ENCODE results near the gene COQ8A.

The COQ8A gene

DNA sequence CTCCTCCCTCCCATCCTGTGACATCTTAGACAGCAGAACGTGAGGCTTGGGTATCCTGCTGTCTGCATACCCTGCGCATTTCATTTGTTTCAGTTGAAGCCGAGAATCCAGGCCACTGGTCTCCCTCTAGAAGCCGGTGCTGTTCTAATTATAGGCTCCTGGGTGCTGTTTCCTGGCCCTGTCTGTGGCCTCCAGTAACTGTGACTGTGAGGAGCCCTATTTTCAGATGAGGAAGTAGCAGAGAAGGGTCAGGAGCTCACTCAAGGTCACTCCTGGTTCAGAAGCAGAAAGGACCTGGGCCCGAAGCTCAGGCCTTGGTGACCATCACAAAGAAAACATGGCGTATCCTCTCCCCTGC, 24.0 kb downstream of the COQ8A start:
- no peak overlapping the region for H3K4me3 ChIP-seq (ENCODE audit: low read depth, low read length)
- TF ChIP-seq, protein P1, sequence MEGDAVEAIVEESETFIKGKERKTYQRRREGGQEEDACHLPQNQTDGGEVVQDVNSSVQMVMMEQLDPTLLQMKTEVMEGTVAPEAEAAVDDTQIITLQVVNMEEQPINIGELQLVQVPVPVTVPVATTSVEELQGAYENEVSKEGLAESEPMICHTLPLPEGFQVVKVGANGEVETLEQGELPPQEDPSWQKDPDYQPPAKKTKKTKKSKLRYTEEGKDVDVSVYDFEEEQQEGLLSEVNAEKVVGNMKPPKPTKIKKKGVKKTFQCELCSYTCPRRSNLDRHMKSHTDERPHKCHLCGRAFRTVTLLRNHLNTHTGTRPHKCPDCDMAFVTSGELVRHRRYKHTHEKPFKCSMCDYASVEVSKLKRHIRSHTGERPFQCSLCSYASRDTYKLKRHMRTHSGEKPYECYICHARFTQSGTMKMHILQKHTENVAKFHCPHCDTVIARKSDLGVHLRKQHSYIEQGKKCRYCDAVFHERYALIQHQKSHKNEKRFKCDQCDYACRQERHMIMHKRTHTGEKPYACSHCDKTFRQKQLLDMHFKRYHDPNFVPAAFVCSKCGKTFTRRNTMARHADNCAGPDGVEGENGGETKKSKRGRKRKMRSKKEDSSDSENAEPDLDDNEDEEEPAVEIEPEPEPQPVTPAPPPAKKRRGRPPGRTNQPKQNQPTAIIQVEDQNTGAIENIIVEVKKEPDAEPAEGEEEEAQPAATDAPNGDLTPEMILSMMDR (IDR thresholded peaks at IDR 0.05; ENCODE audit: borderline replicate concordance, insufficient read depth, low read depth, low read length): no peak

DNA sequence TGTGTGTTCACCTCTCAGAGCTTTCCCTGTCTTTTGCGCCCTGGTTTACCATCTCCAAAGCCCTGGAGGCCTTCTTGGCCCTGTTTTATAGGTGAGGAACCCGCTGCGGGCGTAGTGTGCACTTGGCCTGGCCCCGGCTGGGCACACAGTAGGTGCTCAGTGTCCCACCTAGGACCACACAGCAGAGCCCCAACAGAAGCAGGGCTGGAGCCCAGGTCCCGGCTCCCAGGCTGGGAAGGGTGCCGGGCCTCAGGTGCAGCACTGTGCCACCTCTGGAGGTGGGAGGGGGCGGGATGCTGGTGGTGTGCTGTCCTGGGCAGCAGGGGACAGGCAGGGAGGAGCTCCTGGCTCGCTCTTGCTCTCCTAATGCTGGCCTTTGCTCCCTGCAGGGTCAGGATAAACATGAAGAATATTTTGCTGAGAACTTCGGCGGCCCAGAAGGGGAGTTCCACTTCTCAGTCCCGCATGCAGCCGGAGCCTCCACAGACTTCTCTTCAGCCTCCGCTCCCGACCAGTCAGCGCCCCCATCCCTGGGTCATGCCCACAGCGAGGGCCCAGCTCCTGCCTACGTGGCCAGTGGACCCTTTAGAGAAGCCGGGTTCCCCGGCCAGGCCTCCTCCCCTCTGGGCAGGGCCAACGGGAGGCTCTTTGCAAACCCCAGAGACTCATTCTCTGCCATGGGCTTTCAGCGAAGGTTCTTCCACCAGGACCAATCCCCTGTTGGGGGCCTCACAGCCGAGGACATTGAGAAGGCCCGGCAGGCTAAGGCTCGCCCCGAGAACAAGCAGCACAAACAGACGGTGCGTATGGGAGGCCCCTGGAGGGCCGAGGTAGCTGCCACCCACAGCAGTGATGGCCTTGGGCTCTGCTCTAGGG, 24.8 kb downstream of the COQ8A start:
- TF ChIP-seq, protein P1 (IDR thresholded peaks at IDR 0.05; ENCODE audit: borderline replicate concordance, insufficient read depth, low read depth, low read length): no peak
- H3K4me3 ChIP-seq (ENCODE audit: low read depth, low read length): no peak overlapping the region

DNA sequence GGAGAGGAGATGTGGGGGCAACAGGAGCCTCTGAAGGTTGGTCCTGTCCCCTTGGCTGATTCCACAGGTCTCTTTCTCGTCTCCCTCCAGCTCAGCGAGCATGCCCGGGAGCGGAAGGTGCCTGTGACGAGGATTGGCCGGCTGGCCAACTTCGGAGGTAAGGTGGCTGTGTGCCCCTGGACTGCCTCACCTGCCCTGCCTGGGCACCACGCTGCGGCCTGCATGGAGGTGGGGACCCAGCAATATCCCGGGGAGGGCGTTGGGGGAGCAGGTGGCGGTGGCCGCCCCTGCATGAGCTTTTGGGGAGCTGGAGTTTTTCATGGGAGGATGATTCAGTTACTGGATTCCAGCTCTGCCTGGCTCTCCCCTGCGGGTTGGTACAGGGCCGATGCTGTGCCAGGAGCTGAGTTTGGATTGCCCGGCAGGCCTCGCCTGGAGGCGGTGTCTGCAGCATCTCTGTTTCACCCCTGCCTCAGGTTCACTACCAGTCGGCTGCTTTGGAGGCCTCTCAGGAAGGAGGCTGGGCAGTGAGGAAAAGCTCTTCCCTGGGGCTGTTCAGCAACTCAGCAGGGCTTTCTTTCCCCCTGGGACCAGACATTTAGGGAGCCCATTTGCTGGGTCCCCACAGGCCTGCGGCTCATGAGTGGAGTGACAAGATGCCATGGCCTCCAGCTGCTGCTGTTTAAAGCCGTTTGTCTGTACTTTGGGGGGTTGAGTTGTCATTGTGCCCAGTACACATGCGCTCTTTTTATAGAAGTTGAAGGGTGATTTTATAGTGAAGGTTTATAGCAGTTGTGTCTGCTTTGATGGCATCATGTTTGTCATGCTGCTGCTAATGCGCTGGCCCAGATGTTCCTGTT, 25.7 kb downstream of the COQ8A start:
- no peak overlapping the region for H3K4me3 ChIP-seq (ENCODE audit: low read depth, low read length)
- TF ChIP-seq, protein P1 (IDR thresholded peaks at IDR 0.05; ENCODE audit: borderline replicate concordance, insufficient read depth, low read depth, low read length): no peak

DNA sequence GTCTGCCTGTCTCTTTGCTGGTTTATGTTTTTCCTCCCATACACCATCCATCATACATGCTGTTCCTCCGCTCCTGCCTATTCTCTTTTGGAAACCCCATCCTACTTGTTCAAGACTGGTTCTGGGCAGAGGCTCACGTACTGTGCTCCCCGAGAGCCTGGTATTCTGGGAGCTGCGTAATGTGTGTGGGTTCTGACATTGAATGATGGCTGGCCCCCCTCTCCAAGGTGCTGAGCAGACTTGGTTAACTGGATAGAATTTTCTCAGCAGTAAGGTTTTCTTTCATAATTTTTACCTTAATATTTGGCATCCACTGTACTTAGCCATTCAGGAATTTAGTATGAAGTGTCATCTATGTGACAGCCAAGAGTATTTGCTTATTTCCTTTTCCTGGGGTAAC, 26.6 kb downstream of the COQ8A start:
- TF ChIP-seq, protein P1 (IDR thresholded peaks at IDR 0.05; ENCODE audit: borderline replicate concordance, insufficient read depth, low read depth, low read length): no peak

DNA sequence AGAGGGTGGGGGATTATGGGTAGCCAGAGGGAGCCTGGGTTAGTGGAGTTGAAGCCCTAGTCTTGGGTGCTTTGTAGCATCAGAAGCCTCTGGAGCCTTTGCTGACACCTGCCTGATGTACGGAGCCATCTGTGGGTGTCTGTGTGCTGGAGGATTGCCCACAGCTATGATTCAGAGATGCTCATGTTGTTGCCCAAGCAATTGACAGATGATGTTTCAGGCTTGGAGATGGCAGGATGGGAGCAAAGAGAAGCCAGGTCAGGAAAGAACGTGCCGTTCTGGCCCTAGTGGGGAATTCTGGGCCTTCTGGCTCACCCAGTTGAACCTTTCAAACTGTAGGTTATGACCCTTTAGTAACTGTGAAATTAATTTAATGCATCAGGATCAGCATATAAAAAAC, 27.6 kb downstream of the COQ8A start:
- TF ChIP-seq, protein P1 (IDR thresholded peaks at IDR 0.05; ENCODE audit: borderline replicate concordance, insufficient read depth, low read depth, low read length): no peak
- no peak overlapping the region for H3K4me3 ChIP-seq (ENCODE audit: low read depth, low read length)

More for the DNA sequence above, 26.6 kb downstream of the COQ8A start:
- no peak overlapping the region for H3K4me3 ChIP-seq (ENCODE audit: low read depth, low read length)

DNA sequence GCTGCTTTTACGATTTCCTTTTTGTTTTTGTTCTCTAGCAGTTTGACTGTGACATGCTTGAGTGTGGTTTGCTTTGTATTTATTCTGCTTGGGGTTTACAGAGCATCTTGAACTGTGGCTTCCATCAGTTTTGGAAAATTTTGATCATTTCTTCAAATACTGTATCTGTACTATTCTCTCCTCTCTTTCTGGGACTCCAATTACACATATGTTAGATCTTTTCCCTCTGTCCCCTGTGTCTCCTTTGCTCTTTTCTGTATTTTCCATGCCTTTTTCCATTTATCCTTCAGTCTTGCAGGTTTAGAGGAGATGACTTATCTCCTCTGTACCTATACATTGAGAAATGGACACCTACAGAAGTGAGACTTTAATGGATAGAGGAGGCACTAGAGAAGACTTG, 31.7 kb downstream of the COQ8A start:
- TF ChIP-seq, protein P1 (IDR thresholded peaks at IDR 0.05; ENCODE audit: borderline replicate concordance, insufficient read depth, low read depth, low read length): no peak
- H3K4me3 ChIP-seq (ENCODE audit: low read depth, low read length): no peak overlapping the region
